GM18498 (cell line): Measurements from ENCODE around the gene ODAD3.
A peak's percentile ranks its signal among the peaks of the same experiment; 100 is the strongest.

Experiments used
- ATAC-seq: cut with Tn5 transposase; IDR thresholded peaks from one replicate; pipeline ENCODE4 v1.9.1; 2021; ENCODE audit warnings: mild to moderate bottlenecking, moderate library complexity; ENCODE audit not compliant: unreplicated experiment

ODAD3 gene

DNA sequence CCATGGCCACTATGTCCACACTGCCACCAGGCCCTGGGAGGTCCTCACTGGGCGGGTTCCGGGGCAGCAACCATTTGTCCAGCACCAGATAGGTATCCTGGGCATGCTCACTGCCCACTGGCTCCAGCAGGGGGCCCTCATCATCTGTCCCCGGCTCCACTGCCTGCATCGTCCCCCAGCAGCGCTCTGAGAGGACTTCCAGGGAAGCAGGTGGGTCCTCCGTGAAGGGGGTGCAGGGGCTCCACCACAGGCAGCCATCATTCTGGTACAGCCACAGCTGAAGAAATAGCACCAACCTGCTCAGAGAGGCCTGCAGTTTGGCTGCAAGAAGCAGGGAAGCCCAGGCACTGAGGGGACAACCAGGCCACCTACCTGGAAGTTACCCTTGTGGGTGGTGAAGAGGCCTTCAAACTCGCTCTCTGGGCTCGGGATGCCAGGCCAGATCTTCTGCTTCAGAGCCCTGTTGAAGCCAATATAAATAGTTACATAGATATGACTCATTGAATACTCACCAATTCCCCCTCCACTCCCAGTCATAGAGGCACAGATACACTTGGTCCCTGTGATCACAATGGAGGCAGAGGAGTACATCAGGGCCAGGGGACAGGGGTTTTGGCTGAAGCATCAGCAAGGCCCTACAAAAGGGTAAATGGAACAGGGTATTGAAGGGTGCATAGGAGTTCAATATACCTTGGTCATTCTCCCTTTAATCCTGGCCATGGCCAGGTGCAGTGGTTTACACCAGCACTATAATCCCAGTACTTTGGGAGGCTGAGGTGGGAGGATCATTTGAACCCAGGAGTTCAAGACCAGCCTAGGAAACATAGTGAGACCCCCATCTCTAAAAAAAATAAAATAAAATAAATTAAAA is 56.4 kb downstream of the ODAD3 start:
- no peak for ATAC-seq

GRCh38 chr19:11377756-11378155 is 57.2 kb downstream of the ODAD3 start:
- no peak for ATAC-seq

DNA sequence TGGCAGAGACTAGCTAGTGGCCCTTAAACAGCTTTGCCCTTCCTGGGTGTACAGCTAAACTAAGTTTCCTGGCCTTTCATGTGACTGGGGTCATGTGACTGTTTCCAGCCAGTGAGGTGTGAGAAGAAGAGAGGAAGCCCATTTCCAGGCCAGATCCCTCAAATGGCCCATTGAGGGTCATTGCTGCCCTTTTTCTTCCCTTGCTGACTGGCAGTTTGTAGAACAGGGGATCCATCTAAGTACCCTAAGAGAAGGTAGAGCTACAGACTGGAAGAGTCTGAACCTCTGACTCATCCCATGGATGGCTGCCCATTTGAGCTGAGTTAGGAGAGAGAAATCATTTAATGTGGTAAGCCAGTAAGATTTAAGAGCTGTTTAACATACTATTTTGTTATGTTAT is 57.7 kb downstream of the ODAD3 start:
- ATAC-seq = no peak

DNA sequence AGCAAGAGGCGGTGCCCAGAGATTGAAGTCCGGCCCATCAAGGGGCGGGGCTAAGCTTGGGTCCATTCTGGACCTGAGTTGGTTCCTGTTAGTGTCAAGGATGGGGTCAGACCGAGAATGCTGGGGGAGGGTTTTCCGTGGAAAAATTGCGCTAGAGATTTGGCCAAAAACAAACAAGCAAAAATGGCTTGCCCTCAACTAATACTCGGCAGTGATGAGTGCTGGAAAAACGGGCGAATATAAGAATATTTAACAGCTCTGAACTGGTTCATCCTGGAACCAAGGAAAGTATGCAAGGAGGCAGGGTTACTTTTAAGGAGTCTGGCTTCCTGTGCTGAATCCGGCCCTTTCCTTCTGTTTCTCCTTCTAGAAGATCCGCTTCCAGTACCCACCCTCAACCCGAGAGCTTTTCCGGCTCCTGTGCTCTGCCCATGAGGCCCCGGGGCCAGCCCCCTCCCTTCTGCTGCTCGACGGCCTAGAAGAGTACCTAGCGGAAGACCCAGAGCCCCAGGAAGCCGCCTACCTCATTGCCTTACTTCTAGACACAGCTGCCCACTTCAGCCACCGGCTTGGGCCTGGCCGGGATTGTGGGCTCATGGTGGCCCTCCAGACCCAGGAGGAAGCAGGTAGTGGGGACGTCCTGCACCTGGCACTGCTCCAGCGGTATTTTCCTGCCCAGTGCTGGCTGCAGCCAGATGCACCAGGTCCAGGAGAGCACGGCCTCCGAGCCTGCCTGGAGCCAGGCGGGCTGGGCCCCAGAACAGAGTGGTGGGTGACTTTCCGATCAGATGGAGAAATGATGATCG is 59.6 kb downstream of the ODAD3 start:
- peak; percentile 34 for ATAC-seq

DNA sequence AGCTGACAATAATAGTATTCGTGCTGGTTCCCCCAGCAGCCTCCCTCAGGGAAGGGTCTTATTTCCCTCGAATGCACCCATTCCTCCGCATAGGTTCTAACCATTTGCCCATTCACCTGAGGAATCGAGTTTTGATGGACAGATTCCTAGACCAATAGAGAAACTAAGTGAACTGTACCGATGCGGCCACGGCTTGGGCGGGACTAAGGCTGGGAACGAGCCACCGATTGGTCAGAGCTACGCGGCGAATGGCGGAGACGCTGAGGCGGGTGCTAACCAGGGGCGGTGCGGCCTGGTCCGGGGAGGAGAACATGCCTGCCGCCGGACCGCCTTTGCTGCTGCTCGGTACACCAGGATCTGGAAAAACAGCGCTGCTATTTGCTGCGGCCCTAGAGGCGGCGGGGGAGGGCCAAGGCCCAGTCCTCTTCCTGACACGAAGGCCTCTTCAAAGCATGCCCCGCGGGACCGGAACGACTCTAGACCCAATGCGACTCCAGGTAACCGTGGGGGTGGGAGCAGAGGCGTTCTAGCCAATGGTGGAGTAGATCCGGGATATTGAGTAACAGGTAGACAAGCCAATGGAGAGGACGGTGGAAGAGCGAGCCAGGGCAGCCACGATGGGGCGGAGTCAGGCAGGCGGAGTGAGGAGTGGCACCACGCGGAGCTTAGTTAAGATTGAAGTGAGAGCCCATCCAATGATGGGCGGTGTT is 60.3 kb downstream of the ODAD3 start, which contains the start of gene SWSAP1:
Gene SWSAP1 (plus strand): TSS at position 234 of the 710 bp plus-strand sequence. CDS start 15 bp downstream, at position 249.
- ATAC-seq = peak; percentile 88

DNA sequence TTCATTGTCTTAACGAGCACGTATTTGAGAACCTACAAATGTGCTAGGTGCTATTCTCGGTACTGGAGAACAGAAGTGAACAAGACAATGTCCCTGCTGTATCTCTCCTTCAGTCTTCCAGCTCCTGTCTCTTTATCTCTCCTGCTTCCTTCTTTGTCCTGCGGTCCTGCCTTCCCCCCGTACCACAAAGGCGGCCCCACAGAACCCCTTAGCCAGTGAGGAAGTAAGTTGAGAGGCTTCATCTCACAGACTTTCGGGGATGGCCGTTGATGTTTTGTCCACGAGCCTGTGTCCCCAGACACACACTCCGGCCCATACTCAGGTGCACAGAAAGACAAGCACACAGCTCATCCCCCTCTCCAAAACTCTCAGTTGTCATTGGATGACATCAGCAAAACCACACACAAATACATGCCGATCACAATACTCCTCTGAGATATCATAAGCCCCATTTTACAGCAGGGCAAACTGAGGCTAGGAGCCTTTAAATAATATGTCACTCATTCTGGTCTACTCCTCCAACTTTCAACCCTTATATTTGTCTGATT is 61.0 kb downstream of the ODAD3 start:
- ATAC-seq = no peak

- ATAC-seq = no peak
Measured at GRCh38 chr19:11373166-11373884, 61.6 kb downstream of the ODAD3 start.

DNA sequence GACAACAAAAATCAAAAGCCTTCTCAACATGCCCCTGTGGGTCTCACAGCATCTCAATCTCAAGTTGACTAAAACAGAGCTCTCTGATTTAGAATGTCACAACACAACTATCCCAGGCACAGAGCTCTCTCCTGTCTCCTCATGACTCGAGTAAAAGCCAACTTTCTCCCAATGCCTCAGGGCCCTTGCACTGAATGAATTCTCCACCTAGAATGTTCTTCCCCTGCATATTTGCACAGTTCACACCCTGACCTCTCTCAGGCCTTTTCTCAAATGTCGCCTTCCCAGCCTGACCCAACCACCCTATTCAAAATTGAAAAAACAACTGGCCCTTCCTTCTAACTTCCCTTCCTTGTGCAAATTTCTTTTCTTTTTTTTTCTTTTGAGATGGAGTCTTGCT is 64.2 kb downstream of the ODAD3 start:
- no peak for ATAC-seq
